Endodermal cell (in vitro differentiated cells): ENCODE data around the gene OSGIN1. TPM values are rescaled to one million over a fixed set of nuclear protein-coding genes. Genes with fewer than 3 reads are reported as not detected.

ENCODE experiments used
- DNase-seq: peaks from one replicate; pipeline ENCODE4 v3.0.0-alpha.2; 2017
- H3K27ac ChIP-seq: 2 replicates; pipeline ENCODE4 v1.5.1; 2013; ENCODE audit warnings: mild to moderate bottlenecking, low read depth, low read length, moderate library complexity
- H3K27me3 ChIP-seq: 2 replicates; pipeline ENCODE4 v1.6.1; 2013; ENCODE audit warnings: mild to moderate bottlenecking, low read length, moderate library complexity; ENCODE audit not compliant: insufficient read depth, control insufficient read depth, poor library complexity, severe bottlenecking
- H3K36me3 ChIP-seq: 2 replicates; pipeline ENCODE4 v1.7.0; 2013; ENCODE audit warnings: mild to moderate bottlenecking, low read length, moderate library complexity; ENCODE audit not compliant: control insufficient read depth, insufficient read depth
- H3K4me1 ChIP-seq: one replicate; pipeline ENCODE4 v1.7.0; 2013; ENCODE audit warnings: low read length; ENCODE audit not compliant: control insufficient read depth, insufficient read depth
- H3K4me3 ChIP-seq: 2 replicates; pipeline ENCODE4 v1.5.1; 2013; ENCODE audit warnings: mild to moderate bottlenecking, low read length, moderate library complexity
- H3K9ac ChIP-seq: 2 replicates; pipeline ENCODE4 v1.6.1; 2013; ENCODE audit warnings: mild to moderate bottlenecking, low read length, moderate library complexity; ENCODE audit not compliant: poor library complexity, severe bottlenecking; ENCODE audit errors: extremely low read depth
- H3K9me3 ChIP-seq: 2 replicates; pipeline ENCODE4 v1.6.1; 2013; ENCODE audit warnings: mild to moderate bottlenecking, low read length, moderate library complexity; ENCODE audit not compliant: control insufficient read depth
- H3K27ac Mint-ChIP-seq: 2 replicates; pipeline ENCODE4 v1.8.0; 2020; ENCODE audit warnings: mixed read lengths
- H3K27me3 Mint-ChIP-seq: 2 replicates; pipeline ENCODE4 v1.8.0; 2021; ENCODE audit warnings: mild to moderate bottlenecking, mixed read lengths; ENCODE audit not compliant: insufficient read depth
- H3K36me3 Mint-ChIP-seq: 2 replicates; pipeline ENCODE4 v1.8.0; 2020; ENCODE audit warnings: low read depth, mixed read lengths
- H3K4me1 Mint-ChIP-seq: 2 replicates; pipeline ENCODE4 v1.8.0; 2020; ENCODE audit warnings: mixed read lengths
- H3K4me3 Mint-ChIP-seq: 2 replicates; pipeline ENCODE4 v1.8.0; 2020; ENCODE audit warnings: mild to moderate bottlenecking, moderate library complexity, mixed read lengths
- H3K9me3 Mint-ChIP-seq: 2 replicates; pipeline ENCODE4 v1.8.0; 2020; ENCODE audit warnings: mild to moderate bottlenecking, mixed read lengths
- CTCF ChIP-seq: fragments of 200-600 bp; sonication (generic); conservative IDR thresholded peaks from 2 replicates; pipeline ENCODE4 v1.5.0; 2021; ENCODE audit warnings: antibody characterized with exemption, mild to moderate bottlenecking
- WGBS, 2 experiments: methylation state at CpG; one replicate each; pipeline versions ENCODE4 v1.1.5 to v1.1.7; 2013; ENCODE audit warnings: missing lambda C conversion rate in 2 of 2, mixed read lengths in 1 of 2; ENCODE audit not compliant: insufficient coverage in 1 of 2, insufficient read length in 1 of 2; 5-methylcytosine and 5-hydroxymethylcytosine counted together
- total RNA-seq, 2 donors: library from RNA; stranded (reverse); fragmentation: NEBNext Ultra II Directional in 1 of 2; extraction: Animal tissue kit (Norgen Biotek cat#: 25700) in 1 of 2; gene quantifications; 2 replicates in 1 of 2; 3 replicates in 1 of 2; pipeline ENCODE4 v1.2.1, GENCODE V29; 2021

OSGIN1 gene
- total RNA-seq, 2 donors from 2014 or later, result 1.6 to 2.7 TPM

DNA sequence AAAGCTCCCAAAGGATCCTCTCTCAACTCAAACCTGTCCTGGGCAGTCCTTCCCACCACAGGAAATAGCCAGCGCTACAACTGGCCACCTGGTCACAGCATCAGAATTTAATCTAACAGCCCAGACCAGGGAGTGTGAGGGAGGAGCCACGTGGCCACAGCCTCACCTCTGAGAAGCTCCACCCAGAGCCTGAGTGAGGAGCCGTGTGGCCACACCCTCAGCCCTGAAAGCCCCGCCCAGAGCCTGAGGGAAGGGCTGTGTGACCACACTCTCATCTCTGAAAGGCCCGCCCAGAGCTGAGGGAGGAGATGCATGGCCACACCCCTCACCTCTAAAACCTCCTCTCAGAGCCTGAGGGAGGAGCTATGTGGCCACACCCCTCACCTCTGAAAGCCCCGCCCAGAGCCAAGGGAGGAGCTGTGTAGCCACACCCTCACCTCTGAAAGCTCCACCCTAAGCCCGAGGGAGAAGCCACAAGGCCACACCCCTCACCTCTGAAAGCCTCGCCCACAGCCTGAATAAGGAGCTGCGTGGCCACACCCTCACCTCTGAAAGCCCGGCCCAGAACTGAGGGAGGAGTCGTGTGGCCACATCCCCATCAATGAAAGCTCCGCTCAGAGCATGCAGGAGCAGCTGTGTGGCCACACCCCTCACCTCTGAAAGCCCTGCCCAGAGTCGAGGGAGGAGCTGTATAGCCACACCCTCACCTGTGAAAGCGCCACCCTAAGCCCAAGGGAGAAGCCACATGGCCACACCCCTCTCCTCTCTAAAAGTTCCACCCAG is 60.9 kb downstream of the OSGIN1 start:
- Histone ChIP-seq H3K9ac (no peak overlapping the region), H3K4me3 (no peak overlapping the region), H3K9me3 (no peaks in the 10 kb centered on the region), H3K27ac (no peak overlapping the region), H3K4me1 (no peaks in the 10 kb centered on the region), H3K27me3 (no peaks in the 10 kb centered on the region), H3K36me3 (no peaks in the 10 kb centered on the region)
- DNase-seq, result peak; percentile 100
- no peak overlapping the region for H3K27ac Mint-ChIP-seq
- H3K36me3 Mint-ChIP-seq, result no peaks in the 10 kb centered on the region
- peaks cover 5% of the 10 kb centered on the region for H3K9me3 Mint-ChIP-seq
- peaks cover 2% of the 10 kb centered on the region for H3K27me3 Mint-ChIP-seq
- WGBS, 2 experiments, result 27% methylated on average over 6 to 14 of the region's 14 CpGs
- no peaks in the 10 kb centered on the region for H3K4me1 Mint-ChIP-seq
- no peak for TF ChIP-seq CTCF
- H3K4me3 Mint-ChIP-seq, result no peak overlapping the region

- Histone ChIP-seq H3K4me3 (no peak overlapping the region), H3K27me3 (no peaks in the 10 kb centered on the region), H3K9me3 (no peaks in the 10 kb centered on the region), H3K4me1 (no peaks in the 10 kb centered on the region), H3K36me3 (no peaks in the 10 kb centered on the region), H3K27ac (no peak overlapping the region), H3K9ac (no peak overlapping the region)
- no peak overlapping the region for H3K4me3 Mint-ChIP-seq
- DNase-seq, result no peak
- peaks cover 10% of the 10 kb centered on the region for H3K9me3 Mint-ChIP-seq
- H3K27me3 Mint-ChIP-seq, result peaks cover 2% of the 10 kb centered on the region
- no peaks in the 10 kb centered on the region for H3K4me1 Mint-ChIP-seq
- H3K27ac Mint-ChIP-seq, result no peak overlapping the region
- TF ChIP-seq CTCF, result no peak
- H3K36me3 Mint-ChIP-seq, result no peaks in the 10 kb centered on the region
- 82 to 87% methylated on average over 14 of the region's 14 CpGs for WGBS, 2 experiments
Observed at GRCh38 chr16:84014570-84015327, 61.7 kb downstream of the OSGIN1 start.

DNA sequence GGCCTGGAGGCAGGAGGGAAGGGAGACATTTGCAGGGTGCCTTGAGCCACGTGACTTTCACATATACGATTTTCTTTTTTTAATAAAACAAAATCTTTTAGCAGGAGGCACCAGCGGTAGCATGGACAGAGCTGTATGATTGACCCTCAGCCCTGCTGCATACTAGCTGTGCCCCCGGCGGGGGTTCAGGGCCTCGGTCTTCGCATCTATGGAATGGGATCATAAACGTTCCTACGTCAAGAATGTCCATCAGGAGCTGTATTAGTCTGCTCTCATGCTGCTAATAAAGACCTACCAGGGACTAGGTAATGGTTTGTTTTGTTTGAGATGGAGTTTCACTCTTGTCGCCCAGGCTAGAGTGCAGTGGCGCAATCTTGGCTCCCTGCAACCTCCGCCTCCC is 62.4 kb downstream of the OSGIN1 start:
- H3K9ac ChIP-seq, result no peak overlapping the region
- H3K4me1 Mint-ChIP-seq, result no peaks in the 10 kb centered on the region
- H3K9me3 Mint-ChIP-seq, result peaks cover 16% of the 10 kb centered on the region
- no peak for TF ChIP-seq CTCF
- no peak for DNase-seq
- no peak overlapping the region for H3K27ac Mint-ChIP-seq
- no peaks in the 10 kb centered on the region for H3K4me1 ChIP-seq
- no peak overlapping the region for H3K4me3 Mint-ChIP-seq
- H3K27me3 Mint-ChIP-seq, result peaks cover 2% of the 10 kb centered on the region
- H3K36me3 Mint-ChIP-seq, result no peaks in the 10 kb centered on the region
- H3K4me3 ChIP-seq, result no peak overlapping the region
- H3K27me3 ChIP-seq, result no peaks in the 10 kb centered on the region
- 83 to 89% methylated on average over 12 of the region's 12 CpGs for WGBS, 2 experiments
- no peaks in the 10 kb centered on the region for H3K9me3 ChIP-seq
- no peak overlapping the region for H3K27ac ChIP-seq
- no peaks in the 10 kb centered on the region for H3K36me3 ChIP-seq

Other genes with a start within 250 kb of the OSGIN1 start
- 100 to 1,000 TPM; 229 to 239 TPM for gene HSBP1, start 145.3 kb upstream of the OSGIN1 start, total RNA-seq
- gene MLYCD, start 54.1 kb upstream of the OSGIN1 start, total RNA-seq, result 10 to 100 TPM; 11.1 to 19.0 TPM
- gene NECAB2, start 15.0 kb downstream of the OSGIN1 start, total RNA-seq, result 1 to 10 TPM; 2.7 to 3.3 TPM
- gene SLC38A8, start 89.6 kb downstream of the OSGIN1 start, total RNA-seq, result not detected
- gene MBTPS1, start 163.7 kb downstream of the OSGIN1 start, total RNA-seq, result 10 to 100 TPM; 59.7 to 62.9 TPM
- gene HSDL1, start 191.9 kb downstream of the OSGIN1 start, total RNA-seq, result 10 to 100 TPM; 49.5 to 68.3 TPM
- under 1 TPM; 0.59 to 0.66 TPM for gene DNAAF1, start 192.1 kb downstream of the OSGIN1 start, total RNA-seq
- gene TAF1C, start 233.8 kb downstream of the OSGIN1 start, total RNA-seq, result 10 to 100 TPM; 92.0 to 99.8 TPM
- not detected for gene ADAD2, start 237.9 kb downstream of the OSGIN1 start, total RNA-seq